ENCODE data around the gene ABLIM1.
A peak's percentile ranks its signal among the peaks of the same experiment; 100 is the strongest.

The ABLIM1 gene

DNA sequence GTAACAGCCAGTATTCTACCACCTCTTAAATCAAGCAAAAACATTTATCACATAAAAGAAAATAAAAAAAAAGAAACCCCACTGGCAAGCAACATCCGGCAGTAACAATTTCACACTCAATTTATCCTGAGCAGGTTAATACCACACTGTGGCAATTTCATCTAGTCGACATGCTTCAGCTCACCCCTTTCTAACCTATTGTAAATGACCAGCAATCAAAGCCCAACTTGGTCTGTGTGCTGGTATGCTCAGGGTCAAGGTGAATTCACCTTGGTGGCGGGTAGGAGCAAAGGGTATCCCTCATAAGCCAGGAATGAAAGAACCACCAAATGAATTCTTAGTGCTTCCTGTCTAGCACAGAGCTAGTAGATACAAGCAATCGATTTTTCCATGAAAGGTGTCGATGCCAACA lies 144.7 kb downstream of the ABLIM1 start:
- DNase-seq = no peak

GRCh38 chr10:114511881-114512280 lies 146.2 kb downstream of the ABLIM1 start:
- DNase-seq = no peak

GRCh38 chr10:114508376-114508775 lies 149.7 kb downstream of the ABLIM1 start:
- DNase-seq = no peak

DNA sequence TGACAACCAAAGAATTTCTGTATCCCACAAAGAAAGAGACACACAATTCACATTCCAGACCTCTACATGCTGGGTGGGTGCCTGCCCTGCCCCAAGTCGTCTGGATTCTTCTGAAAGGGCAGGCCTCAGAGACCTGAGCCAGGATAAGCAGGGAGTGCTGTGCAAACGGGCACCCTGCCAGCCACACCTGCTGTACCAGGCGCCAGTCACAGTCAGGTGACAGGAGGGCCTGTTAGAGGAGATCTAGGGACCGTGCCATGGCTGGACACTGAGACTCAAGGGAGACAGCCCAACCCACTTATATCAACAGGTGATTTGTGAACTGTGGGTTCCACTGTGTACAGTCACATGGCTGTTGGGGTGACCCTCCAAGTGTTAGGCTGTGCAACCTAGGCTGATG lies 150.6 kb downstream of the ABLIM1 start:
- peak; percentile 26 for DNase-seq

GRCh38 chr10:114506871-114507385 lies 151.1 kb downstream of the ABLIM1 start:
- DNase-seq = no peak

GRCh38 chr10:114504769-114505579 lies 153.1 kb downstream of the ABLIM1 start:
- peak; percentile 65 for DNase-seq

- no peak for DNase-seq
These were observed 156.0 kb downstream of the ABLIM1 start for GRCh38 chr10:114502074-114502473.

- no peak for DNase-seq
These were observed 156.4 kb downstream of the ABLIM1 start for GRCh38 chr10:114501650-114502049.

GRCh38 chr10:114500643-114501042 lies 157.4 kb downstream of the ABLIM1 start:
- no peak for DNase-seq

DNA sequence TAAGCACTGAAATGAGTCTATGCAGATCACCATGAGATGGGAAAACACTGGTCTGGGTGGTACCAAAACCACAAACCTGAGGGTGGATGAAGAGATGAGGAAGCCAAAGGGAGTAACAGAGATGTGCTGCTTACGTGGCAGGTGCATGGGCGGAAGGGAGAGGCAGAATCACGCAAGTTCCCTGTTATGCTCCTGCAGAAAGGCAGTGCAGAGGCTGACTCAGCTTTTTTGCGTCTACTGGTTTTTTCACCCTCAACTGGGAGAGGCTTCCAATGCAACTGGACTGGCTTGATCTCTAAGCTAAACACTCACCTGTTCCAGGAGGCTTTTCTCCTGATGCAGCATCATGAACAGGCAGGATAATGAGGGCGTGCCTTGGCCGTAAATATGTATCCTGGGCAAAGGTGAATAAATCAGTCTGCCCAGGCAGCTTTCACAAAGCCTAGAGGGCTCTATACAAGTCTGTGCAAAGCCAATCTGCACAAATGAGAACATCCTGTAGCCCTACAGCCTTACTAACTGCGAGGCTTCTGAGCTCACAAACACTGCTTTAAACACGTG lies 158.4 kb downstream of the ABLIM1 start:
- DNase-seq = no peak

DNA sequence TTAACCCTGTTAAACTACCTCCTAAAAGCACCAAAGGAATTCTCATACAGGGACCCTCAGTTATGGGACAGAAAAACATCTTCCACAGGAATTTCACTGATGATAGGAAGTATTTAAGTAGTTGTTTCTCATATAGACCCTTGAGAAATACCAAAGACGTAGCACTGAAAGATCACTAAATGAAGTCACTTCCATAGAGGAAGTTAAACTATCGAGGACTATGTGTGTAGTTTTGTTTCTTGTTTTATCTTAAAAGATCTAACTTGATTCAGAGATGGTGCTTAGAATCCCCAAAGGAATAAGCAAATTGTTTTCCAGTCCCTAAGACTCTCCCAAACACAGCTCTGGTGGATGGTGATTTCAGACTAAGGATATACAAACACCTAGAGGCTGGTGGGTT lies 159.0 kb downstream of the ABLIM1 start:
- DNase-seq = no peak

- DNase-seq = no peak
These were observed 159.5 kb downstream of the ABLIM1 start for GRCh38 chr10:114498413-114499111.

- no peak for DNase-seq
These were observed 162.8 kb downstream of the ABLIM1 start for GRCh38 chr10:114495303-114495702.

- no peak for DNase-seq
These were observed 165.6 kb downstream of the ABLIM1 start for GRCh38 chr10:114492351-114493037.

GRCh38 chr10:114491933-114492332 lies 166.1 kb downstream of the ABLIM1 start:
- DNase-seq = no peak

DNA sequence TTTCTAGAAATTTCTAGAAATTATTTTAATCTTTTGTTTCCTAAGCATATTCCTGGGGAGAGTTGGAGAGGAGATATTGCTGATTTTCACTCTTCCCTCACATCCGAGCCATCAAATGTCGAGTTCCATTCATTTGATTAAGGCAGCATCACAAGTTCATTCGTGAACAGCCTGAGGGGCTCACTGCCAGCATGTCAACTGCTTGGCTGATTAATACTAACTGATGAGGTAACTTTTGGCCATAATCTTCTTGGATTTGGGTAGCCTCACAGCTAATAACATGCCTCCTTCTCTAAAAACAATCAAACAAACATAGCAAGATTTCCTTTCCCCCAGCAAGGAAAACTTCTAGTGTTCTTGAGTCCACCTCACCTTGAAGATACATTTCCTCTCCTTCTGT lies 166.7 kb downstream of the ABLIM1 start:
- DNase-seq = no peak

- no peak for DNase-seq
These were observed 168.4 kb downstream of the ABLIM1 start for GRCh38 chr10:114489521-114490310.

DNA sequence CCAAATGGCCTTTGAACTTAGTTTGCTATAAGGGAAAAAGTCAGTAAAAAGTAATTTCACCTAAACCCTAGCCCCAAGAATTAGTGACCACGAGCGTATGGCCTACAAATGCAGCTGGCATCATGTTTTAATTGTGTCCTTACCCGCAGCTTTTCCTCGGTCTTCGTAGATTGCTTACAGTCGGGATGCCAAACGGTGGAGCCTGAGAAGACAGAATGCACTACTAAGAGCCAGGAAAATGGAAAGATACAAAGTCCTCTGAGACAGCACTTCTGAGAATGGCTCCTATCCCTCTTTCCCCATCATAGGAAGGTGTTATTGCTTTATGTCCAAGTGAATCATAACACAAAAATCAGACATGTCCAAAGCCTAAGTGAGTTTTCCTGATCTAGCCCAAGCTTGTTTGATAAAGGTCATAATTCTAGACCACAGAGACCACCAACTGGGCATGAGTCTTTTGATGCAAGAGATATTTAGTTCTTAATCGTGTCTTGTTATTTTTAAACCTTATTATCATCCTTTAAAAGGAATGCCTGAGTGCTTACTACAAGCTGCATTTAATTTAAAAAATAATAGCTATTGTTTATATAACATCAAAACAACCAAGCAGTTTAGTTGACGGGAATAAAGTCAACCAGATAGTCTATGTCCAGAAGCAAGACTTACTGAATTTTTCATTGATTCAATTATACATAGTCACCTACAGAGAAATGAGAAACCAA lies 170.1 kb downstream of the ABLIM1 start:
- no peak for DNase-seq

- DNase-seq = peak; percentile 26
These were observed 170.9 kb downstream of the ABLIM1 start for GRCh38 chr10:114486938-114487814.

GRCh38 chr10:114485696-114486400 lies 172.2 kb downstream of the ABLIM1 start:
- DNase-seq = no peak

Measured in kidney glomerular epithelial cell (primary cell).